ENCODE results near the gene CATSPER4. TPM values are rescaled to one million over a fixed set of nuclear protein-coding genes. Genes with fewer than 3 reads are reported as not detected.
A peak's percentile ranks its signal among the peaks of the same experiment; 100 is the strongest.

The CATSPER4 gene
- total and polyA plus RNA-seq, 2 experiments from 2014 or later = 0.50 TPM; not detected in 1

GRCh38 chr1:26153966-26154532 lies 36.4 kb upstream of the CATSPER4 start:
- H3K9me3 ChIP-seq (ENCODE audit: low read depth) = no peaks in the 10 kb centered on the region
- no peaks in the 10 kb centered on the region for H3K27me3 ChIP-seq
- no peak overlapping the region for H3K27ac ChIP-seq
- no peak overlapping the region for H3K4me3 ChIP-seq
- peaks cover 42% of the 10 kb centered on the region for H3K4me1 ChIP-seq (ENCODE audit: low read depth)
- no peak for DNase-seq (ENCODE audit: low read depth in 1 of 2, low spot score in 1 of 2)
- H3K36me3 ChIP-seq = no peaks in the 10 kb centered on the region
- no peak for TF ChIP-seq CTCF (IDR thresholded peaks at IDR 0.05; ENCODE audit: low read depth, low read length)

GRCh38 chr1:26154750-26155149 lies 35.7 kb upstream of the CATSPER4 start:
- Histone ChIP-seq H3K27ac (no peak overlapping the region), H3K4me1 (ENCODE audit: low read depth) (peaks cover 49% of the 10 kb centered on the region), H3K4me3 (no peak overlapping the region), H3K27me3 (no peaks in the 10 kb centered on the region), H3K36me3 (no peaks in the 10 kb centered on the region), H3K9me3 (ENCODE audit: low read depth) (no peaks in the 10 kb centered on the region)
- DNase-seq (ENCODE audit: low read depth in 1 of 2, low spot score in 1 of 2) = peak in 1 of 2 donors; percentile 40
- no peak for TF ChIP-seq CTCF (IDR thresholded peaks at IDR 0.05; ENCODE audit: low read depth, low read length)

GRCh38 chr1:26155370-26156284 lies 34.8 kb upstream of the CATSPER4 start:
- Histone ChIP-seq H3K36me3 (no peaks in the 10 kb centered on the region), H3K9me3 (ENCODE audit: low read depth) (no peaks in the 10 kb centered on the region), H3K27ac (no peak overlapping the region), H3K4me3 (no peak overlapping the region), H3K27me3 (no peaks in the 10 kb centered on the region), H3K4me1 (ENCODE audit: low read depth) (peaks cover 57% of the 10 kb centered on the region)
- no peak for TF ChIP-seq CTCF (IDR thresholded peaks at IDR 0.05; ENCODE audit: low read depth, low read length)
- no peak for DNase-seq (ENCODE audit: low read depth in 1 of 2, low spot score in 1 of 2)

- no peaks in the 10 kb centered on the region for H3K9me3 ChIP-seq (ENCODE audit: low read depth)
- no peaks in the 10 kb centered on the region for H3K36me3 ChIP-seq
- H3K27ac ChIP-seq = no peak overlapping the region
- H3K27me3 ChIP-seq = no peaks in the 10 kb centered on the region
- TF ChIP-seq CTCF (IDR thresholded peaks at IDR 0.05; ENCODE audit: low read depth, low read length) = no peak
- H3K4me3 ChIP-seq = no peak overlapping the region
- peaks cover 66% of the 10 kb centered on the region for H3K4me1 ChIP-seq (ENCODE audit: low read depth)
- peak in 1 of 2 donors; percentile 66 for DNase-seq (ENCODE audit: low read depth in 1 of 2, low spot score in 1 of 2)
Observed at GRCh38 chr1:26156285-26157038, 33.9 kb upstream of the CATSPER4 start.

- H3K27ac ChIP-seq = peak overlapping the region; percentile 92
- no peaks in the 10 kb centered on the region for H3K9me3 ChIP-seq (ENCODE audit: low read depth)
- H3K27me3 ChIP-seq = no peaks in the 10 kb centered on the region
- peaks cover 67% of the 10 kb centered on the region for H3K4me1 ChIP-seq (ENCODE audit: low read depth)
- H3K36me3 ChIP-seq = no peaks in the 10 kb centered on the region
- no peak for TF ChIP-seq CTCF (IDR thresholded peaks at IDR 0.05; ENCODE audit: low read depth, low read length)
- DNase-seq (ENCODE audit: low read depth in 1 of 2, low spot score in 1 of 2) = no peak
- H3K4me3 ChIP-seq = peak overlapping the region; percentile 23
Observed at GRCh38 chr1:26158271-26158907, 32.0 kb upstream of the CATSPER4 start.
